Endometrial microvascular endothelial cells (primary cell): Measurements from ENCODE around the gene ARMC2. TPM values are rescaled to one million over a fixed set of nuclear protein-coding genes. Genes with fewer than 3 reads are reported as not detected.
"Not testable (repeated sequence)": the region's sequence is repeated elsewhere in the genome, so short reads cannot be mapped to it uniquely, and the experiment has no call there.

Experiments used
- in situ Hi-C: cut with HindIII; loops from 2 replicates; pipeline ENCODE4 v1.10.0; 2017; ENCODE audit warnings: low sequenced_read_pairs, low pct_unique_long_range_greater_than_20kb; ENCODE audit errors: inconsistent ontology term
- total RNA-seq: library from RNA; depleted of rRNA; stranded (reverse); fragments of >200 nt; gene quantifications from one replicate; pipeline ENCODE4 v1.2.3, GENCODE V29; 2015; ENCODE audit errors: inconsistent ontology term

The ARMC2 gene
- total RNA-seq, 1 donor from 2014 or later = 1.0 TPM

DNA sequence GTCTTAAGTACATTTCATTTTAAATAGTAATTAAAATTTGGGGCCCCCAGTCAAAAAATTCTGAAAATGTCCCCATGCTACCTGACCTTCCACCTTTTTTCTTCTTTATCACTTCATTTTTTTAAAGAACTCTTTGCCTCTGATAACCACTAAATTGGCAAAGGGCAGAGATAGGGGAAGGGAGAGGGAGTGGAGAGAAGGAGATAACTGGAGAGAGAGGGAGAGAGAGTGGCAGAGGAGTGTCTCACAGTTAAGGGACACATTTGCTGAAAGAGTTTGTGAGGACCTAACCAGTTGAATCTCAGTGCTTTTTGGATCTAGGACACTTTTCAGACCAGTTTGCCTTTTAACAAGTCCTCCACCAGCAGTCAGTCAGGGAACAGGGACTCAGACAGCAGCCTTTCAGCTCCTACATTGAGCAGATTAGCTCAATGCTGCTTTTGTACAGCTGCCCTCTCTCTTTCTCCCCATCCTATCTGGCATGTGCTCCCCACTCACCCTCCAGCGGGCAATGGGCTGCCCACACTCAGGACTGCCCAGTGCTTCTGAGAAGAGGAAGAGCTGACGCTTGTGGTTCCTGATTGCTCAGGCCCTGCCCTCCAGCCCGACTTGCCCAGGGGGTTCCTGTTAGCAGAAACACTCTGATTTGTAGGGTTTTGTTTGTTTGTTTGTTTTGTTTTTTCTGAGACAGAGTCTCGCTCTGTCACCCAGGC, 14.4 kb downstream of the ARMC2 start:
- in situ Hi-C loops = no loop called here

DNA sequence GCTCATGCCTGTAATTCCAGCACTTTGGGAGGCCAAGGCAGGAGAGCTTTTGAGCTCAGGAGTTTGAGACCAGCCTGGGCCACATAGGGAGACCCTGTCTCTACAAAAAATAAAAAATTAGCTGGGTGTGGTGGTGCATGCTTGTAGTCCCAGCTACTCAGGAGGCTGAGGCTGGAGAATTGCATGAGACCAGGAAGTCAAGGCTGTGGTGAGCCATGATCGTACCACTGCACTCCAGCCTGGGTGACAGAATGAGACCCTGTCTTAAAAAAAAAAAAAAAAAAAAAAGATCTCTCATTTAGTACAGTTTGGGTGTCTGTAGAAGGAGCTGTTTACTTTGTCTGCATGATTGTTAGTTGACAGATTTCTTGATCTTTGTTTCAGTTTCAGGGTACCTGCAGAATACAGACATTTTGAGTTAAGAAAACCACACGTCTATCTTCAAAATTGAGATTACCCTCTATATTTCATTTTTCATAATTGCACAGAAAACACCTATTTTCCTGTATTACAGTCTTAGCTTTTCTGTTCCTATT, 17.6 kb downstream of the ARMC2 start:
- in situ Hi-C loops = not testable (repeated sequence)

DNA sequence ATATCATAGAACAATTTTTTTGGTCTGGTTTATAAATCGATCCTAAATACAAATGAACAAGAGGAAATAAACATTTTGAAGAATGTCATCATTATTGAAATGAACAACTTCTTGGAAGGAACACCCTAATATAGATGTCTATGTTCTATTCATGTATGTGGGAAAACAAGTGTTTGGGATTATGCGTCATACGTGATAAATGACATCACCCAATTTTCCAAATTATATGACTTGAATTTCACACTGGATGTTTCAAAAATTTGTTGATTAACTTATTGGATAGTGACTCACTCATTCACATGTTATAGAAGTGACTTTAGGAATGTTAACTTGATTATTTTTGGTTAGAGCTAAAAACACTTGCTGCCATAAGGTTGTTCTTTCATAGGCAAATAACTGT, 18.6 kb downstream of the ARMC2 start:
- in situ Hi-C loops = no loop called here

DNA sequence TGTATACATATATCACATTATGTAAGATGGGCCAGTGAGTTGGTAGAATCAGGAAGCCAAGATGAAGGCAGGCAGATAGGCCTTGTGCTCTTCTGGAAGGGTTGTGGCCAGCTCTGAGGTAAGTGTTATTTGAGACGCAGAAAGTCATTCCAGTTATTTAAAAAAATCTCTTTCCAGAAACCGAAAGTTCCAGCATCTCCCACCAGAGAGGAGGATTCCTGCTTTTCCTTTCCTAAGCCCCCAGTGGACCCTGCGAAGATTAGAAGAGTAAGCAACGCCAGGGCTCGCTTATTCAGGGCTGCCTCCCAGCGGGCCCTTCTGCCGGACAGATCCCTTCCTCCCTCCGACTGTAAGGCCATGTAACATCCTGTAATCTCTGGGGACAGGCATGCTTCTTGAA, 20.4 kb downstream of the ARMC2 start:
- in situ Hi-C loops = no loop called here

DNA sequence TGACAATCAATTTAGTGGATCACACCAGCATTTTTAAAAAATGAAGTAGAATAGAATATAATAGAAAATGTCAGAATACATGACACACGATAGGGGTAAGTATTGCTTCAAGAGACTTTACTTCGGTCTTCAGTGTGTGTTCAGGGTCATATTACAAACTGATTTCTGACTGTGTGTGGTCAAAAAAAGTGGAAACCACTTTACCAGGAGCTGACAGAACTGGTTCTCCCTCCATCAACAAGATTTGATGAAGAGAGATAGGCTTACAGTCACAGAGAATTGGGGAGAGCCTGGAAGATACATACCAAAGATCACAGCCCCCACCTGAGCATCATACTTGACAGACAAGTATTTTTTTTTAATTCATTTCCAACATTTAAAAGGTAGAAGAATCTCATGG, 21.7 kb downstream of the ARMC2 start:
- in situ Hi-C loops = no loop called here

DNA sequence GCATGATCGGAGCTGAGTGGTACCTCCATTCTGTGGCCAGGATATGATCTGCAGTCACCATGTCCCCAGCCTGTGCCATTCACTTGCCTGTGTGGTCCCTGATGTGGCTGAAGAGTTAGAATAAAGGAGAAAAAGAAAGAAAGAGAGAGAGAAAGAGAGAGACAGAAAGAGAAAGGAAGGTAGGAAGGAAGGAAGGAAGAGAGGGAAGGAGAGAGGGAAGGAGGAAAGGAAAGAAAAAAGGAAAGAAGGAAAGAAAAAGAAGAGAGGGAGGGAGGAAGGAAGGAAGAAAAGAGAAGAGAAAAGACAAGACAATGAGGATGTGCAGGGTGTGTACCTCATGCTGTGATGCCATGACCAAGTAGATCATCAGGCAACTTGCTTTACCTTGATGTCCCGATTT, 22.1 kb downstream of the ARMC2 start:
- in situ Hi-C loops = no loop called here

DNA sequence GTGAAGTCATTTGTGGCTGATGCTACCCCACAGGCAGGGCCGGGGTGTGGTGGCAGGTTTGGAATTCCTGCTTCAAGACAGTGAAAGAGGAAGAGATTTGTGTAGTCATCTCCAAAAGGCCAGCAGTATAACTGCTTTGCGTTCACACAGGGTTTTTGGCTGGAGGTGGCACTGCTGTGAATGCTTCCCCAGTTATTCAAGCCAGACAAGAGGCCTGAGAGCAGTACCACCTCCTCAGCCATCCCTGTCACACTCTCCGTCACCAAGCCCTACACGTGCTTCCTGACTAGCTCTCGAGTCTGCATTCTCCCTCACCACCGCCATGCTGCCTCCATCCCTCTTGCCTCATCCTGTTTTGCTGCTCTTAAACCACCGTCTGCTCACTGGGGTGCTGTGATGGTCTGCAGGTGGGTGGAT, 23.9 kb downstream of the ARMC2 start:
- in situ Hi-C loops = no loop called here

DNA sequence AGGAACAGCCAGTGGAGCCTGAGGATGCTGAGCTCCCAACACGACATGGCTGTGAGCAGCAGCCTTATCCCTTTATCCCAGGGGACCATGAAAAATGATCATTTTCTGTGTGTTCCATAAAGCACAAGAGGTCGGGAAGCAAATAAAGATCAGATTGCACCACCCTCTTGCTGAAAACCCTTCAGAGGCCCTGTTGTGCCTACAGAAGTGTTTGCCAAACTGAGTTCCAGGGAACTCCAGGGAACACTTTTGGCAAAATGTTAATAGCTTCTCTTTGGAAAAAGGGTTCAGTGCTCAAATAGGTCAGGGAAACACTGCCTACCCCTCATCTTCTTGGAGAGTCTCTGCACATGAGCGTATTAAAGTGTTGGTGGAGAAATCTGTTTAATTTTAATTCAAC, 24.4 kb downstream of the ARMC2 start:
- in situ Hi-C loops = no loop called here

DNA sequence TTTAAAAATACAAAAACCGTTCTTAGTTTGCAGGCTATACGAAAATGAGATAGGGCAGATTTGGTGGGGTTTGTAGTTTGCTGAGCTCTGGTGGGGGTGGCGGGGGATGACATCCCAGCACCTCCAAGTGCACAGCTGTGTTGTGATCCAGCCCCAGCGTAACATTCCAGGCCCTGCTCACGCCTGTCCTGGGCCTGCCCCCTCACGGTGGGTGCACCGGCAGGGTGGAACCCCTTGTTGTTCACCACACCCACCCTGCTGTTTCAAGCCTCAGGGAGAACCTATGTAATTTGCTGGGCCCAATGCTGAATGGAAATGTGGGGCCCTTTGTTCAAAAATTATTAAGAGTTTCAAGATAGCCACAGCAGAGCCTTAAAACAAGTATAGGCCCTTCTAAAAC, 25.0 kb downstream of the ARMC2 start:
- in situ Hi-C loops = no loop called here

DNA sequence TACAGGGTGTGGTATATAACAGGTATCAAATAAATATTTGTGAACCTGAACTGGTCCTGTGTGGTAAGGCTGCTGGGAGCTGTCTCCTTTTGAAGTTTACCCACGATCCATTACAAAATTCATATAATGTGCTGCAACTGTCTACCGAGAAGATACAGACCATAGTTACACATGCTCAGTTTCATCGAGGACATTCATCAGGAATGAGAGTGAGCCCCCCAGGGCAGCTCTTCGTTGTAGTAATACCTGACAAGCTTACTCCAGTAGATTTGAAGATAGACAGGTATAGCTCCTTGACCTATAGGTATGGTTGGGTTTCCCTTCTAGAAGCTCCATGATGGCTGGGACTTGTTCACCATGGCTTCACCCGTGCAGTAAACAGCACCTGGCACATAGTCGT, 25.7 kb downstream of the ARMC2 start:
- in situ Hi-C loops = no loop called here

DNA sequence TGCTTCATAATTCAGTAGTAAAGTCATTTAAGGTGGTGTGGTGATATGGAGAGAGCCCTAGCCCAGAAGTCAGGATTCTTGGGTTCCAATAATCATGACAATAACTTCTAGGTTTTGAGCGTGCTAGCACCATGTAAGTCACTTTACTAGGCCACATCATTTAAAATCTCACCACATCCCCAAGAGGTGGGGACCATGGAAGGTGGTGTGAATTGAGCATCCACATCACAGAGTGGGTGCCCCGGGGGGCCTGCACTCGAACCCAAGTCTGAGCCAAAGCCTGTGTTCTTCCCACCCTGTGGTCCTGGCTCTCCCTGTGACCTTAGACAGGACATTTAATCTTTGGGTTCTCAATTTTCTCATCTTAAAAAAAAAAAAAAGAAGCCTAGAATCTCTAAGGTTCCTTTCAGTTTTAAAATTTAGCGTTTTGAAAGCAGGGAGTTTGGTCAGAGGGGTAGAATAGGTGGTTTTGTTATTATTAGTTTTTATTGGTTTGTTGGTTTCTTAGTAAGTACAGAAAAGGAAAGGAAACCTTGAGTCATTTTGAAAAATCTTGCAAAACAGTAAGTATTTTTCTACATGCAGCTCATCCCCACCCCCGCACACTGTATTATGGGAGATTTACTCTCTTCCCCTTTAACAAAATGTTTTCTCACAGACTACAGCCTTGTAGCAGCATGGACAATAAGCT, 26.4 kb downstream of the ARMC2 start:
- in situ Hi-C loops = no loop called here

DNA sequence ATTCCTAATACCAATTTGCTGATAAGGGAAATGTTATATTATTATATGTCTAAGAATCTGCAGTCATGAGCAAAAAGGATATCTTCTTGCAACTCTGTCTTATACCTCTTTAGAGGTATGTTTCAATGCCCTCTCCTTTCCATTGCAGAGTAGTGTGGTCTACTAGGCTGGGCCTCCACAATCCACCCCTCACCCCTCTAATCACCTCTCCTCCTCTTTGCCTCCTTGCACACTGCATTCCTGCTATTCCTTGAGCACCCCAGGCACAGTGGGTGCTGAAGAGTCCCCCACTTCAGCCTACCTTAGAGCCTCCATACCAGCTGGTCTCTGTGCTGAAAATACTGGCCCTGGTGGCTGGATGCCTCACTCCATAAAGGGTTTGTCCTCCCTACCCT, 26.9 kb downstream of the ARMC2 start:
- in situ Hi-C loops = no loop called here

DNA sequence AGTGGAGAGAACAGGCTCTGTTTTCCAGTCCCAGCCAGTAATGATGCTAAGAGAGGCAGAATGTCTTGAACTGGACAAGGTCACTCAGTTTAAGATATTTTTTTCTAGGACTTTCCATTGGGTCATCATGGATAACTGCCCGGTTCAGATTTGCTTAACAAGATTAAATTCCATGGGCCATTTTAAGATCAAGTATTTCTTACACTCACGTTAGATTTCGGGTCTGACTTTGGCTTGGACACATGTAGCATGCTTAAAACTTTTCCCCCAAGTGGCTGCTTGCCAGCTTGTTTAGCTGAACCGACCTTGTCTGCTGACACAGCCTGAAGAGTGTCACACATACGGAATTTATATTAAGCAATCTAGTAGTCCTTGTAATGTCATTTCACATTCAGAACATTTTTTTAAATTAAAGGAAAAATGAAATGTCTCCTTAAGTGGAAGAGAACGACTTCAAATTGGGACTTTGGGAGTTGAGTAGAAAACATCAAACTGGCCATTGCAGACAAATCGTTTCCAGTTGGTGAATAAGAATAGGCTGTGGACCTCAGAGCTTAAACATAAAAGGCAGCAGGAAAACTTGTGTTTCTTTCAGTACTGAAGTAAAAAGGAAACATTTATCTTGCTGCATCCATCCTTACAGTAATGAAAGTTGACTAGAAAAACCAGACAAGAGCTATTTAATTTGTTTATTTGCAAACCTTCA, 29.0 kb downstream of the ARMC2 start:
- in situ Hi-C loops = no loop called here

DNA sequence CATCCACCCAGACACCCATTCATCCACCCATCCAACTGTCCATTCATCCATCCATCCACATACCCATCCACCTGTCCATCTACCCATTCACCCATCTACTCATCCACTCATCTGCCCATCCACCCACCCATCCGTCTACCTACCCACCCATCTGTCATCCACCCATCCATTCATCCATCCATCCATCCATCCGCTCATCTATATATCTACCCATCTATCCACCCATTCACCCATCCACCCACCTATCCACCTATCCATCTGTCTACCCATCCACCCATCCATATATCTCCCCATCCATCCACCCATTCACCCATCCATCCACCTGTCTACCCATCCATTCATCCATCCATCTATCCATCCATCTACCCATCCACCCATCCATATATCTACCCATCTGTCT, 30.7 kb downstream of the ARMC2 start:
- in situ Hi-C loops = no loop called here

DNA sequence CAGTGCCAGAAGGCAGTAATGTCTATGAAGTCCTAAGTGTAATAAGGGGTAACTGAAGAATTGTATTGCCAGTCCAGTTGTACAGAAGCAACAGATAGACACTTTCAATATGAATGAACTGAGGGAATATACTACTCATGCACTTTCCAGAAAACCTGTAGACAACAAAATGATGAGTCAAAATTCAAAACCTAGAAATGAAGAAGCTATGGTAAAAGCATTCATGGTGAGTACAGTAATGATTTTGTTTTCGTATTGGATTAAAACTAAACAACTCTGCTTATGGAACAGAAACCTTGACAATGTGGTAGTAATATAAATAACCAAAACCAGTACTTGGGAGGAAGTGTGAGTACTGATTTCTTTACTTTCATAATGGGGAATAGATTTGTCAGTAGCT, 35.0 kb downstream of the ARMC2 start:
- in situ Hi-C loops = no loop called here

DNA sequence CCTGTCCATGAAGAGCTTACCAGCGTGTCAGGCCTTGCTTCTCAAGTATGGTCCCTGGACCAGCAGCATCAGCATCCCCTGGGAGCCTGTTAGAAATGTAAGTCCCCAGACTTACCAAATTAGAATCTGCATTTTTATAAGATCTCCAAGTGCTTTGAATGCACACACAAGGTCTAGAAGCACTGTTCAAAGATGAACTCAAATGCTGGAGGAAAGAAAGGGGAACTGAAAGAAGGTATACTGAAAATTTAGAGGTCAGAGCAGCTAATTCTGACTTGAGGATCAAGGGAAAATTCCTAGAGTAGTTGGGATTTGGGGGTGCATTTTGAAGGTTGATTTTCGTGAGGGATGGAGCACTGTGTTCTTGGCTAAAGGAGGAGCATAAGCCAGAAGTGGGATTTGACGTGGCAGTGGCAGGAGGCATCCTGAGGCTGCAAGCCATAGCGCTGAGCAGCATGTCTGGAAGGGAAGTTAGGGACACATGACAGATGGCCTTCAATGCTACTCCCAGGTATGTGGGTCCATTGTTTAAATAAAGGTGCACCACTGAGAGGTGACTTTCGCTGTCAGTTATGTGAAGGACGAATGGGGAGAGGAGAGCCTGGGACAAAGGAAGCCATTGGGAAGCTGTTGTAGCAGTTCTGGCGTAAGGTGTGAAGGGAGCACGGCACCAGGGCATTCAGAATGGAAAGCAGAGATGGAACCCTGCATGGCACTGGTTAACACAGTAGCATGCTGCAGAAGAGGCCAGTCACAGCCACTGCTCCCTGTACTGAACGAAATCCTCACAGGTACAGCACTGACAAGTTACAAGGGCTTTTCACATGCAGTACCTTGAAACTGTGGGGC, 36.2 kb downstream of the ARMC2 start:
- in situ Hi-C loops = no loop called here

DNA sequence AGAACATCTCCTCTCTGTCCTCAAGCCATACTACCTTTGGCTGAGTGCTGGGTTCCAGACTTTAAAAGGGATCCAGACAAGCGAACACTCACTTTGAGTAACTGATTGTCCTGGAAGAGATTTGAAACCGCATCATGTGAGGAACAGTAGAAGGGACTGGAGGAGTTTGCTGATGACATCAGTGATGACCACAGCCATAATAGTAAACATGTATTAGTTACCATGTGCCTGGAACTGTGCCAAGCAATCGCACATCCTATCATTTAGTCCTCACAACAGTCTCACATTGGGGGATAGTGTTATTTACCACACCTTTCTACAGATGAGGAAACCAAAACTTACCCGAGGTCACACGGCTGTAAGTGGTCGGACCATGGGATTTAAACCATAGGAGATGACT, 39.8 kb downstream of the ARMC2 start:
- in situ Hi-C loops = no loop called here

DNA sequence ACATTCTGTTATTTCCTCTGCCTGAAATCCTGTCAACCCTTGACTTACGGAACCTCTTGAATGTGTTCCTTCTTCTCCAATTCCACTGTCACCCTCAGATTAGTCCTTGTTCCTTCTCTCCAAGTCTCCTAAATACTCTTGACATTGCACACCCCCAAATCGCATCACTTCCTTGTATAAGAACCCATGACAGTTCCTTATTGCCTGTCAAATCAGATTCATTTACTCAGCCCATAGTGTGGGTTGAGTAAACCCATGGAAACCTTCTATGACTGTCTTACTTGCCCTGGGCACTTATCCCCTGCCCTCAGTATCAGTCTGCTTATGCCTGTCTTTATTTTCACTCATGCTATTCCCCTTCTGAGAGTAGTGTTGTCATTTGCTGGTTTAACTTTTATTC, 40.5 kb downstream of the ARMC2 start:
- in situ Hi-C loops = no loop called here

DNA sequence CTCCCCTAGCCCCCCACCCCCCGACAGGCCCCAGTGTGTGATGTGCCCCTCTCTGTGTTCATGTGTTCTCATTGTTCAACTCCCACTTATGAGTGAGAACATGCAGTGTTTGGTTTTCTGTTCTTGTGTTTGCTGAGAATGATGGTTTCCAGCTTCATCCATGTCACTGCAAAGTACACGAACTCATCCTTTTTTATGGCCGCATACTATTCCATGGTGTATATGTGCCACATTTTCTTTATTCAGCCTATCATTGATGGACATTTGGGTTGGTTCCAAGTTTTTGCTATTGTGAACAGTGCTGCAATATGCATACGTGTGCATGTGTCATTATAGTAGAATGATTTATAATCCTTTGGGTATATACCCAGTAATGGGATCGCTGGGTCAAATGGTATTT, 42.7 kb downstream of the ARMC2 start:
- in situ Hi-C loops = loop anchor here (10.0 kb wide), 1 partner anchor 46 kb away; the partner anchor contains the start of gene ARMC2
